MCF 10A (cell line): ENCODE measurements around the gene KMT2B. TPM values are rescaled to one million over a fixed set of nuclear protein-coding genes. Genes with fewer than 3 reads are reported as not detected.

Experiments used
- BruUV-seq: library from RNA; stranded (reverse); fragments of 400-500 nt; replicated peaks from 2 replicates; lab custom pipeline; 2021; lab: Mats Ljungman, UMichigan
- CTCF ChIA-PET: fragments of 300-600 bp; sonication (Branson Sonifier 250); formaldehyde crosslinking; extraction: SDS; loops from one replicate; lab custom pipeline; 2021; ENCODE audit warnings: antibody characterized with exemption, inconsistent platforms; lab: Yijun Ruan, JAX
- POLR2A ChIA-PET: fragments of 300-600, 350-650 bp; sonication (Branson Sonifier 250); formaldehyde crosslinking; extraction: SDS; loops from one replicate; lab custom pipeline; 2020; ENCODE audit warnings: antibody characterized with exemption, inconsistent platforms; lab: Yijun Ruan, JAX
- DNase-seq: peaks from one replicate; pipeline ENCODE4 v3.0.0-alpha.2; 2018; ENCODE audit not compliant: unreplicated experiment
- H3K27ac Mint-ChIP-seq: one replicate; pipeline ENCODE4 v1.8.0; 2022; ENCODE audit warnings: mild to moderate bottlenecking, low read depth, mixed read lengths; ENCODE audit not compliant: unreplicated experiment
- H3K27me3 Mint-ChIP-seq: one replicate; pipeline ENCODE4 v1.8.0; 2022; ENCODE audit warnings: mixed read lengths; ENCODE audit not compliant: insufficient read depth, unreplicated experiment
- H3K36me3 Mint-ChIP-seq: one replicate; pipeline ENCODE4 v1.8.0; 2022; ENCODE audit warnings: mild to moderate bottlenecking, moderate library complexity, mixed read lengths; ENCODE audit not compliant: insufficient read depth, unreplicated experiment
- H3K4me1 Mint-ChIP-seq: one replicate; pipeline ENCODE4 v1.8.0; 2022; ENCODE audit warnings: mixed read lengths; ENCODE audit not compliant: insufficient read depth, unreplicated experiment
- H3K4me3 Mint-ChIP-seq: one replicate; pipeline ENCODE4 v1.8.0; 2022; ENCODE audit warnings: mild to moderate bottlenecking, moderate library complexity, mixed read lengths; ENCODE audit not compliant: unreplicated experiment
- H3K9me3 Mint-ChIP-seq: one replicate; pipeline ENCODE4 v1.8.0; 2022; ENCODE audit warnings: mixed read lengths; ENCODE audit not compliant: unreplicated experiment
- intact Hi-C: fragments of 100-400 bp; cut with micrococcal nuclease; formaldehyde crosslinking; loops from 2 replicates; pipeline ENCODE4 v1.14.1; 2022
- total RNA-seq: library from RNA; stranded (reverse); gene quantifications from 2 replicates; pipeline ENCODE4 v1.2.3, GENCODE V29; 2022
- TF ChIP-seq, protein P1 (sequence below): fragments of 200-600 bp; IDR thresholded peaks from one replicate; pipeline ENCODE4 v1.8.0; 2022; ENCODE audit warnings: antibody characterized with exemption, mild to moderate bottlenecking; ENCODE audit not compliant: unreplicated experiment

KMT2B gene
- total RNA-seq, 1 experiment from 2014 or later: 36.0 TPM

DNA sequence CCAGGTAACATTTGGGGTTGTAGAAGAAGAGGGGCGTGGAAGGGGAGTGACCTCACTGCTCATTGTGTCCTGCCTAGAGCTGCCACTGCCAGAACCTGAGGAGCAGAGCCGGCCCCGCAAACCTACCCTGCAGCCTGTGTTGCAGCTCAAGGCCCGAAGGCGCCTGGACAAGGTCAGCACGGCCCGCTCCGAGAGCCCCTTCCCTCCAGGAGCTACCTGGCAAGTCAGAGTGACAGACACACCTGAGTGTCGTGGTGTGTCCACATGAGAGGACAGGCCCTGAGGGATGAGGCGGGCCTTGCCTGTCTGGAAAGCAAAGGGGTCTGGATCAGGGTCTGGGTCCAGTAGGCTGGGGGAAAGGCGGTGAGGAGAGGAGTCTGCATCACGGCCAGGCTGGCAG is 6.8 kb downstream of the KMT2B start:
- Mint-ChIP-seq H3K9me3 (no peaks in the 10 kb centered on the region), H3K4me3 (no peak overlapping the region), H3K27me3 (no peaks in the 10 kb centered on the region), H3K27ac (no peak overlapping the region), H3K4me1 (peaks cover 7% of the 10 kb centered on the region), H3K36me3 (peaks cover 92% of the 10 kb centered on the region)
- TF ChIP-seq, protein P1, sequence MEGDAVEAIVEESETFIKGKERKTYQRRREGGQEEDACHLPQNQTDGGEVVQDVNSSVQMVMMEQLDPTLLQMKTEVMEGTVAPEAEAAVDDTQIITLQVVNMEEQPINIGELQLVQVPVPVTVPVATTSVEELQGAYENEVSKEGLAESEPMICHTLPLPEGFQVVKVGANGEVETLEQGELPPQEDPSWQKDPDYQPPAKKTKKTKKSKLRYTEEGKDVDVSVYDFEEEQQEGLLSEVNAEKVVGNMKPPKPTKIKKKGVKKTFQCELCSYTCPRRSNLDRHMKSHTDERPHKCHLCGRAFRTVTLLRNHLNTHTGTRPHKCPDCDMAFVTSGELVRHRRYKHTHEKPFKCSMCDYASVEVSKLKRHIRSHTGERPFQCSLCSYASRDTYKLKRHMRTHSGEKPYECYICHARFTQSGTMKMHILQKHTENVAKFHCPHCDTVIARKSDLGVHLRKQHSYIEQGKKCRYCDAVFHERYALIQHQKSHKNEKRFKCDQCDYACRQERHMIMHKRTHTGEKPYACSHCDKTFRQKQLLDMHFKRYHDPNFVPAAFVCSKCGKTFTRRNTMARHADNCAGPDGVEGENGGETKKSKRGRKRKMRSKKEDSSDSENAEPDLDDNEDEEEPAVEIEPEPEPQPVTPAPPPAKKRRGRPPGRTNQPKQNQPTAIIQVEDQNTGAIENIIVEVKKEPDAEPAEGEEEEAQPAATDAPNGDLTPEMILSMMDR: no peak
- intact Hi-C loops: no loop called here
- DNase-seq: no peak
- no TSS peak for BruUV-seq
- POLR2A ChIA-PET: no interaction called here
- CTCF ChIA-PET: no interaction called here

DNA sequence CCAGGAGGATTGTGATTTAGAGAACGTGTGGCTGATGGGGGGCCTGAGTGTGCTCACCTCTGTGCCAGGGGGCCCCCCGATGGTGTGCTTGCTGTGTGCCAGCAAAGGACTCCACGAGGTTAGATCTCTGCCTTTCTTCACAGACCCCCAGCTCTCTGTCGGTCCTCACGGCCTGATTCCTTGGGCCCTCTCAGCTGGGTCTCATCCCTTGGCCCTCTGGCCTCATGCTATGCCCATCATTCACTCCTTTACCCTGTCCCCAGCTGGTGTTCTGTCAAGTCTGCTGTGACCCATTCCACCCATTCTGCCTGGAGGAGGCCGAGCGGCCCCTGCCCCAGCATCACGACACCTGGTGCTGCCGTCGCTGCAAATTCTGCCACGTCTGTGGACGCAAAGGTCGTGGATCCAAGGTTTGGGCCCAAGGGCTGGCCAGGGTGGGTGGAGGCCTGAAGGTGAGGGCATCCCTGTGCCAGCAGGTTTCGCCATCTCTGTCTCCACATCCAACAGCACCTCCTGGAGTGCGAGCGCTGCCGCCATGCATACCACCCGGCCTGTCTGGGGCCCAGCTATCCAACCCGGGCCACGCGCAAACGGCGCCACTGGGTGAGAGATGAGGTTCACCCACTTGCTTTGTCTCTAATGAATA is 7.5 kb downstream of the KMT2B start:
- H3K4me3 Mint-ChIP-seq: no peak overlapping the region
- peaks cover under 1% of the 10 kb centered on the region for H3K4me1 Mint-ChIP-seq
- intact Hi-C loops: no loop called here
- TF ChIP-seq, protein P1: no peak
- no peak for DNase-seq
- no TSS peak for BruUV-seq
- H3K36me3 Mint-ChIP-seq: peaks cover 93% of the 10 kb centered on the region
- H3K27ac Mint-ChIP-seq: peak overlapping the region; percentile 53
- CTCF ChIA-PET: no interaction called here
- no peaks in the 10 kb centered on the region for H3K9me3 Mint-ChIP-seq
- no peaks in the 10 kb centered on the region for H3K27me3 Mint-ChIP-seq
- POLR2A ChIA-PET: no interaction called here

DNA sequence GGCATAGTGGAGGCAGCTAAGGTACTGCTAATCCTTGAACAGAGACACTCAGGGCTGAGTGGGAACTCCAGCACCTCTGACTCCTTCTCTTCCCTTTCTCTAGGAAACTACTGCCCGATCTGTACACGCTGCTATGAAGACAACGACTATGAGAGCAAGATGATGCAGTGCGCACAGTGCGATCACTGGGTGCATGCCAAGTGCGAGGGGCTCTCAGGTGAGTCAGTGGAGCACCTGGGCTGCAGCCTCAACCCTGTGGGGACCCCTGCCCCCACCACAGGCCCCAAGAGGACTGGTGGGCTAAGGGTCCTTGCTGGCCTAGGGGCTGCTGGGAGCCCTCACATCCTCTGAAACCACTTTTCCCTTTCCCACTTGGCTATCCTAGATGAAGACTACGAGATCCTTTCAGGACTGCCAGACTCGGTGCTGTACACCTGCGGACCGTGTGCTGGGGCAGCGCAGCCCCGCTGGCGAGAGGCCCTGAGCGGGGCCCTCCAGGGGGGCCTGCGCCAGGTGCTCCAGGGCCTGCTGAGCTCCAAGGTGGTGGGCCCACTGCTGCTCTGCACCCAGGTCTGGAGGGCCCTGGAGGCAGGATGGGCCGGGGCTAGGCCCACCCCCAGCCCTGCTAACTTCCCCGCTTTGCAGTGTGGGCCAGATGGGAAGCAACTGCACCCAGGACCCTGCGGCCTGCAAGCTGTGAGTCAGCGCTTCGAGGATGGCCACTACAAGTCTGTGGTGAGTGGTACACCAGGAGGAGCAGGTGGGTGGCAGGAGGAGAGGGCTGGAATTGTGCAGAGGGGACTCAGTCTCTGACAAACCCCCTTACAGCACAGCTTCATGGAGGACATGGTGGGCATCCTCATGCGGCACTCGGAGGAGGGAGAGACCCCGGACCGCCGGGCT is 9.5 kb downstream of the KMT2B start:
- Mint-ChIP-seq H3K27me3 (no peaks in the 10 kb centered on the region), H3K27ac (no peak overlapping the region), H3K4me3 (no peak overlapping the region), H3K4me1 (no peaks in the 10 kb centered on the region), H3K36me3 (peaks cover 85% of the 10 kb centered on the region), H3K9me3 (no peaks in the 10 kb centered on the region)
- intact Hi-C loops: no loop called here
- ChIA-PET CTCF (interaction anchor here (0.6 to 0.7 kb wide), 2 partner anchors 178 to 180 kb away, joined by 3 read pairs; no protein-coding TSS in a partner anchor), POLR2A (interaction anchor here (1.1 to 1.2 kb wide), 2 partner anchors 13 to 18 kb away, joined by 4 to 5 read pairs; partner anchors contain the start of genes PSENEN and U2AF1L4)
- DNase-seq: no peak
- TF ChIP-seq, protein P1: no peak
- no TSS peak for BruUV-seq
